Calu3 (cell line): ENCODE results near the gene TRIM7. TPM values are rescaled to one million over a fixed set of nuclear protein-coding genes. Genes with fewer than 3 reads are reported as not detected.

Experiments used
- Bru-seq: library from RNA; stranded (reverse); fragments of 400-500 nt; gene quantifications from one replicate; lab custom pipeline; 2021; lab: Mats Ljungman, UMichigan
- BruChase-seq, 2 experiments: library from RNA; stranded (reverse); fragments of 400-500 nt; gene quantifications; one replicate each; lab custom pipeline; 2021; lab: Mats Ljungman, UMichigan
- BruUV-seq: library from RNA; stranded (reverse); fragments of 400-500 nt; replicated peaks from 2 replicates; lab custom pipeline; 2021; lab: Mats Ljungman, UMichigan
- CTCF ChIA-PET: fragments of 300-600 bp; sonication (Branson Sonifier 250); formaldehyde crosslinking; loops from one replicate; lab custom pipeline; 2022; ENCODE audit warnings: antibody characterized with exemption; lab: Charles Lee
- DNase-seq: peaks from one replicate; pipeline ENCODE4 v3.0.0; 2022
- H3K27ac Mint-ChIP-seq: one replicate; pipeline ENCODE4 v1.8.0; 2022; ENCODE audit warnings: mixed read lengths; ENCODE audit not compliant: unreplicated experiment
- H3K27me3 Mint-ChIP-seq: one replicate; pipeline ENCODE4 v1.8.0; 2022; ENCODE audit warnings: mixed read lengths; ENCODE audit not compliant: unreplicated experiment
- H3K36me3 Mint-ChIP-seq: one replicate; pipeline ENCODE4 v1.8.0; 2022; ENCODE audit warnings: mild to moderate bottlenecking, moderate library complexity, mixed read lengths; ENCODE audit not compliant: insufficient read depth, unreplicated experiment
- H3K4me1 Mint-ChIP-seq: one replicate; pipeline ENCODE4 v1.8.0; 2022; ENCODE audit warnings: mild to moderate bottlenecking, low read depth, mixed read lengths; ENCODE audit not compliant: unreplicated experiment
- H3K4me3 Mint-ChIP-seq: one replicate; pipeline ENCODE4 v1.8.0; 2022; ENCODE audit warnings: mild to moderate bottlenecking, low read depth, moderate library complexity, mixed read lengths; ENCODE audit not compliant: unreplicated experiment
- H3K9me3 Mint-ChIP-seq: one replicate; pipeline ENCODE4 v1.8.0; 2022; ENCODE audit warnings: low read depth, mixed read lengths; ENCODE audit not compliant: unreplicated experiment
- CTCF ChIP-seq: fragments of 200-600 bp; IDR thresholded peaks from one replicate; pipeline ENCODE4 v1.8.0; 2022; ENCODE audit warnings: antibody characterized with exemption; ENCODE audit not compliant: unreplicated experiment
- intact Hi-C: fragments of 100-400 bp; cut with micrococcal nuclease; formaldehyde crosslinking; loops from one replicate; pipeline ENCODE4 v1.10.0; 2022; ENCODE audit not compliant: unreplicated experiment
- long read RNA-seq: library from polyadenylated mRNA; stranded (forward); transcript quantifications from one replicate; pipeline ENCODE4 v2.0.0, GENCODE V29; 2022
- total RNA-seq: library from RNA; stranded (reverse); gene quantifications from 2 replicates; pipeline ENCODE4 v1.2.3, GENCODE V29; 2022

TRIM7 gene
- total RNA-seq (1.8 and 2.4 TPM in 2 replicates), Bru-seq, nascent RNA (percentile 14 among the genes with signal in this experiment), BruChase-seq, experiment 1, labeled RNA remaining after a 6-hour chase (percentile 23 among the genes with signal in this experiment), BruChase-seq, experiment 2, labeled RNA remaining after a 2-hour chase (percentile 16 among the genes with signal in this experiment)
- long read RNA-seq, partial matches to known transcripts = 1 of 4 reads
- long read RNA-seq, other reads (novel, unspliced or antisense) = 0 of 4 reads

GRCh38 chr5:181204826-181205760 lies at the start of gene TRIM7:
Gene TRIM7 (minus strand): TSS chr5:181205196. CDS start chr5:181205110, 86 bp downstream.
- Mint-ChIP-seq H3K27ac (peak within 1 kb of the TSS; percentile 97), H3K4me1 (peaks cover 49% of the 10 kb centered on the region), H3K36me3 (peaks cover 52% of the 10 kb centered on the region), H3K4me3 (peak within 1 kb of the TSS; percentile 75), H3K9me3 (no peaks in the 10 kb centered on the region), H3K27me3 (peaks cover 53% of the 10 kb centered on the region)
- BruUV-seq = no TSS peak
- CTCF ChIA-PET = interaction anchor here (2.1 kb wide), 1 partner anchor 13 kb away, joined by 7 read pairs; no protein-coding TSS in a partner anchor
- DNase-seq = peak; percentile 73
- no peak for TF ChIP-seq CTCF
- intact Hi-C loops = no loop called here

- H3K4me3 Mint-ChIP-seq = peak overlapping the region; percentile 76
- DNase-seq = no peak
- H3K27me3 Mint-ChIP-seq = no peaks in the 10 kb centered on the region
- peaks cover 46% of the 10 kb centered on the region for H3K4me1 Mint-ChIP-seq
- H3K27ac Mint-ChIP-seq = peak overlapping the region; percentile 99
- CTCF ChIA-PET = interaction anchor here (1.3 kb wide), 1 partner anchor 12 kb away, joined by 4 read pairs; the partner anchor contains the start of gene TRIM52
- BruUV-seq = no TSS peak
- peaks cover 85% of the 10 kb centered on the region for H3K36me3 Mint-ChIP-seq
- no peak for TF ChIP-seq CTCF
- intact Hi-C loops = no loop called here
- no peaks in the 10 kb centered on the region for H3K9me3 Mint-ChIP-seq
These were observed 43.3 kb upstream of the TRIM7 start for GRCh38 chr5:181248277-181248676.

- H3K4me1 Mint-ChIP-seq = peaks cover 51% of the 10 kb centered on the region
- CTCF ChIA-PET = interaction anchor here (0.9 to 1.4 kb wide), 2 partner anchors 16 to 23 kb away, joined by 4 to 5 read pairs; partner anchors contain the start of gene TRIM41
- peak; percentile 94 for DNase-seq
- intact Hi-C loops = no loop called here
- H3K27me3 Mint-ChIP-seq = no peaks in the 10 kb centered on the region
- H3K4me3 Mint-ChIP-seq = peak overlapping the region; percentile 76
- peak overlapping the region; percentile 99 for H3K27ac Mint-ChIP-seq
- peaks cover 97% of the 10 kb centered on the region for H3K36me3 Mint-ChIP-seq
- no TSS peak for BruUV-seq
- TF ChIP-seq CTCF = no peak
- H3K9me3 Mint-ChIP-seq = no peaks in the 10 kb centered on the region
These were observed 41.5 kb upstream of the TRIM7 start for GRCh38 chr5:181246276-181247049.
